Nephron (organoid): ENCODE measurements around the gene MCCC1.
"Not testable (repeated sequence)": the region's sequence is repeated elsewhere in the genome, so short reads cannot be mapped to it uniquely, and the experiment has no call there.

Experiments
- H3K27ac Mint-ChIP-seq, 3 experiments: 2 replicates each; pipeline ENCODE4 v1.8.0; 2020; ENCODE audit warnings: mixed read lengths in 3 of 3, mild to moderate bottlenecking in 2 of 3, moderate library complexity in 1 of 3
- H3K27me3 Mint-ChIP-seq: 2 replicates; pipeline ENCODE4 v1.8.0; 2021; ENCODE audit warnings: low read depth, mild to moderate bottlenecking, moderate library complexity, mixed read lengths
- H3K36me3 Mint-ChIP-seq: 2 replicates; pipeline ENCODE4 v1.8.0; 2020; ENCODE audit warnings: low read depth, mixed read lengths
- H3K4me1 Mint-ChIP-seq: 2 replicates; pipeline ENCODE4 v1.8.0; 2020; ENCODE audit warnings: mixed read lengths
- H3K4me3 Mint-ChIP-seq, 3 experiments: 2 replicates each; pipeline ENCODE4 v1.8.0; 2020; ENCODE audit warnings: mild to moderate bottlenecking in 3 of 3, mixed read lengths in 3 of 3, moderate library complexity in 2 of 3
- H3K9me3 Mint-ChIP-seq: 2 replicates; pipeline ENCODE4 v1.8.0; 2020; ENCODE audit warnings: mixed read lengths
- CTCF ChIP-seq, 3 experiments: fragments of 200-600 bp; sonication (generic); IDR thresholded peaks; one replicate each; pipeline ENCODE4 v1.5.0; 2021; ENCODE audit warnings: antibody characterized with exemption in 3 of 3; ENCODE audit not compliant: unreplicated experiment in 3 of 3

MCCC1 gene

GRCh38 chr3:183070892-183071291 is 28.4 kb downstream of the MCCC1 start:
- peaks cover 72% of the 10 kb centered on the region for H3K36me3 Mint-ChIP-seq
- no peak for TF ChIP-seq CTCF (IDR thresholded peaks at IDR 0.05; ENCODE audit: unreplicated experiment in 3 of 3)
- no peak overlapping the region for H3K4me3 Mint-ChIP-seq

GRCh38 chr3:183069086-183069485 is 30.2 kb downstream of the MCCC1 start:
- Mint-ChIP-seq H3K9me3 (peaks cover 9% of the 10 kb centered on the region), H3K4me1 (no peaks in the 10 kb centered on the region), H3K27me3 (no peaks in the 10 kb centered on the region), H3K4me3 (no peak overlapping the region), H3K36me3 (peaks cover 68% of the 10 kb centered on the region), H3K27ac (no peak overlapping the region)
- TF ChIP-seq CTCF (IDR thresholded peaks at IDR 0.05; ENCODE audit: unreplicated experiment in 3 of 3) = no peak

More at GRCh38 chr3:183070892-183071291, 28.4 kb downstream of the MCCC1 start:
- Mint-ChIP-seq H3K4me1 (no peaks in the 10 kb centered on the region), H3K27me3 (no peaks in the 10 kb centered on the region), H3K9me3 (peaks cover 2% of the 10 kb centered on the region), H3K27ac (no peak overlapping the region)

GRCh38 chr3:183066891-183067290 is 32.4 kb downstream of the MCCC1 start:
- not testable (repeated sequence) for H3K4me3 Mint-ChIP-seq, H3K27ac Mint-ChIP-seq, H3K27me3 Mint-ChIP-seq, H3K4me1 Mint-ChIP-seq, H3K9me3 Mint-ChIP-seq
- peaks cover 74% of the 10 kb centered on the region for H3K36me3 Mint-ChIP-seq

- no peaks in the 10 kb centered on the region for H3K4me1 Mint-ChIP-seq
These were observed 34.8 kb downstream of the MCCC1 start for GRCh38 chr3:183064475-183064874.

GRCh38 chr3:183061391-183062172 is 37.7 kb downstream of the MCCC1 start:
- Mint-ChIP-seq H3K9me3 (peaks cover 6% of the 10 kb centered on the region), H3K36me3 (peaks cover 53% of the 10 kb centered on the region), H3K27ac (peak overlapping the region in 2 of 3 experiments; percentile 63 to 75), H3K4me1 (no peaks in the 10 kb centered on the region), H3K4me3 (no peak overlapping the region), H3K27me3 (no peaks in the 10 kb centered on the region)
- no peak for TF ChIP-seq CTCF (IDR thresholded peaks at IDR 0.05; ENCODE audit: unreplicated experiment in 3 of 3)

More at GRCh38 chr3:183064475-183064874, 34.8 kb downstream of the MCCC1 start:
- H3K27ac Mint-ChIP-seq = no peak overlapping the region
- H3K9me3 Mint-ChIP-seq = peaks cover 9% of the 10 kb centered on the region
- no peaks in the 10 kb centered on the region for H3K27me3 Mint-ChIP-seq
- peaks cover 67% of the 10 kb centered on the region for H3K36me3 Mint-ChIP-seq
- H3K4me3 Mint-ChIP-seq = no peak overlapping the region
- TF ChIP-seq CTCF (IDR thresholded peaks at IDR 0.05; ENCODE audit: unreplicated experiment in 3 of 3) = no peak

- Mint-ChIP-seq H3K9me3 (no peaks in the 10 kb centered on the region), H3K4me1 (no peaks in the 10 kb centered on the region), H3K36me3 (peaks cover 29% of the 10 kb centered on the region), H3K27me3 (no peaks in the 10 kb centered on the region), H3K27ac (no peak overlapping the region), H3K4me3 (no peak overlapping the region)
- TF ChIP-seq CTCF (IDR thresholded peaks at IDR 0.05; ENCODE audit: unreplicated experiment in 3 of 3) = no peak
These were observed 40.9 kb downstream of the MCCC1 start for GRCh38 chr3:183058351-183058750.
